SK-N-SH treated with all-trans-retinoic acid at 6 μM for 48 hours (cell line): ENCODE measurements around the gene PRRC2B.

Source experiments
- ATAC-seq: fragments of 200-7000 bp; cut with Tn5 transposase; 3 replicates; pipeline ENCODE4 v1.9.1; 2020; ENCODE audit warnings: mild to moderate bottlenecking, moderate library complexity
- ARNTL ChIP-seq: fragments of 450-650 bp; formaldehyde crosslinking; IDR thresholded peaks from 2 replicates; pipeline ENCODE4 v1.5.0; 2020; ENCODE audit warnings: low read depth, mild to moderate bottlenecking, moderate library complexity, borderline replicate concordance
- BACH2 ChIP-seq: fragments of 250-450 bp; sonication (Bioruptor Pico); IDR thresholded peaks from 2 replicates; pipeline ENCODE4 v1.9.0; 2021; ENCODE audit warnings: mild to moderate bottlenecking, borderline replicate concordance
- CSDC2 ChIP-seq: fragments of 250-450 bp; sonication (Bioruptor Pico); IDR thresholded peaks from 2 replicates; pipeline ENCODE4 v1.5.0; 2020; ENCODE audit warnings: mild to moderate bottlenecking, moderate library complexity
- ESRRG ChIP-seq: fragments of 250-450 bp; sonication (Bioruptor Pico); IDR thresholded peaks from 2 replicates; pipeline ENCODE4 v1.6.1; 2021; ENCODE audit warnings: mild to moderate bottlenecking
- GLIS3 ChIP-seq: fragments of 250-450 bp; sonication (Bioruptor Pico); IDR thresholded peaks from 2 replicates; pipeline ENCODE4 v1.5.0; 2020; ENCODE audit warnings: mild to moderate bottlenecking, moderate library complexity
- ISL1 ChIP-seq: fragments of 250-450 bp; sonication (Bioruptor Pico); IDR thresholded peaks from 2 replicates; pipeline ENCODE4 v2.1.2; 2022; ENCODE audit warnings: mild to moderate bottlenecking, moderate library complexity
- OSR1 ChIP-seq: fragments of 250-450 bp; sonication (Bioruptor Pico); IDR thresholded peaks from 2 replicates; pipeline ENCODE4 v1.8.0; 2022; ENCODE audit warnings: moderate library complexity, mild to moderate bottlenecking, inconsistent platforms
- PPARA ChIP-seq: fragments of 250-450 bp; sonication (Bioruptor Pico); IDR thresholded peaks from 2 replicates; pipeline ENCODE4 v1.5.0; 2020; ENCODE audit warnings: mild to moderate bottlenecking, borderline replicate concordance
- RARB ChIP-seq: fragments of 250-450 bp; sonication (Bioruptor Pico); IDR thresholded peaks from 2 replicates; pipeline ENCODE4 v1.8.0; 2021; ENCODE audit warnings: mild to moderate bottlenecking, moderate library complexity
- SNAI2 ChIP-seq: fragments of 250-450 bp; sonication (Bioruptor Pico); IDR thresholded peaks from 2 replicates; pipeline ENCODE4 v1.5.0; 2020; ENCODE audit warnings: mild to moderate bottlenecking, moderate library complexity
- TCF4 ChIP-seq: fragments of 250-450 bp; sonication (Bioruptor Pico); IDR thresholded peaks from 2 replicates; pipeline ENCODE4 v1.8.0; 2021; ENCODE audit warnings: mild to moderate bottlenecking, moderate library complexity, borderline replicate concordance
- ZC3H10 ChIP-seq: fragments of 250-450 bp; sonication (Bioruptor Pico); IDR thresholded peaks from 2 replicates; pipeline ENCODE4 v1.5.1; 2021; ENCODE audit warnings: mild to moderate bottlenecking, moderate library complexity
- ZFP3 ChIP-seq: fragments of 250-450 bp; sonication (Bioruptor Pico); IDR thresholded peaks from 2 replicates; pipeline ENCODE4 v1.5.0; 2020; ENCODE audit warnings: mild to moderate bottlenecking, moderate library complexity
- ZFP30 ChIP-seq: fragments of 450-650 bp; formaldehyde crosslinking; IDR thresholded peaks from 2 replicates; pipeline ENCODE4 v1.5.0; 2022; ENCODE audit warnings: mild to moderate bottlenecking, moderate library complexity
- ZNF70 ChIP-seq: fragments of 450-650 bp; formaldehyde crosslinking; IDR thresholded peaks from 2 replicates; pipeline ENCODE4 v1.5.0; 2020; ENCODE audit warnings: mild to moderate bottlenecking, moderate library complexity
- TF ChIP-seq, protein P1 (sequence below): fragments of 250-450 bp; sonication (Bioruptor Pico); IDR thresholded peaks from 2 replicates; pipeline ENCODE4 v1.5.1; 2021; ENCODE audit warnings: mild to moderate bottlenecking, moderate library complexity
- TF ChIP-seq, protein P2 (sequence below): fragments of 250-450 bp; sonication (Bioruptor Pico); IDR thresholded peaks from 2 replicates; pipeline ENCODE4 v1.8.0; 2021; ENCODE audit warnings: low read depth, mild to moderate bottlenecking, moderate library complexity, borderline replicate concordance
- TF ChIP-seq, protein P3 (sequence below): fragments of 250-450 bp; sonication (Bioruptor Pico); IDR thresholded peaks from 2 replicates; pipeline ENCODE4 v1.5.1; 2020; ENCODE audit warnings: low read depth, mild to moderate bottlenecking, moderate library complexity
- TF ChIP-seq, protein P4 (sequence below): fragments of 250-450 bp; sonication (Bioruptor Pico); IDR thresholded peaks from 2 replicates; pipeline ENCODE4 v1.8.0; 2020; ENCODE audit warnings: mild to moderate bottlenecking, moderate library complexity, borderline replicate concordance
- TF ChIP-seq, protein P5 (sequence below): fragments of 250-450 bp; sonication (Bioruptor Pico); IDR thresholded peaks from 2 replicates; pipeline ENCODE4 v1.5.0; 2020; ENCODE audit warnings: mild to moderate bottlenecking, moderate library complexity

The PRRC2B gene

DNA sequence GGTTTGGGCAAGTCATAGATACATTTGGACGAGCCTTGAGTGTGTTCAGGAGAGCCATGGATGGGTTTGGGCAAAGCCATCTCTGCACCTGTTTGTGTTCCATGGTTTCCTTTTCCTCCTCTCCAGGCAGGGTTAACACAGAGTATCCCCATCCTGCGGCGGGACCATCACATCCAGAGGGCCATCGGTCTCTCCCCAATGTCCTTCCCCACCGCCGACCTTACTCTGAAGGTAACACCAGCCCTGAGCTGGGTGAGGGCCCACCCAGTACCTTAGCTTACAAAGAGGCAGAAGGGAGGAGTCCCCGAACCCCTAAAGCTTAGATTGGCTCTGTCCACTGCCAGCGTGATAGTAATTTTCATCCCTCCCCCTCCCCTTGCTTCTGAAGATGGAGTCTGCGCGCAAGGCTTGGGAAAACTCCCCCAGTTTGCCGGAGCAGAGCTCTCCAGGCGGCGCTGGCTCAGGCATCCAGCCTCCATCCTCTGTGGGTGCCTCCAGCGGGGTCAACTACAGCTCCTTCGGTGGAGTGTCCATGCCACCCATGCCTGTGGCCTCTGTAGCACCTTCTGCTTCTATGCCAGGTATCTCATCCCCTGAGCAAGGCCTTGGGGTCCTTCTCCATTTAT lies 90.8 kb downstream of the PRRC2B start:
- no peak for TF ChIP-seq RARB (CRISPR knock-in tag)
- TF ChIP-seq, all 23 proteins: peak for 0
- ATAC-seq, result no peak

DNA sequence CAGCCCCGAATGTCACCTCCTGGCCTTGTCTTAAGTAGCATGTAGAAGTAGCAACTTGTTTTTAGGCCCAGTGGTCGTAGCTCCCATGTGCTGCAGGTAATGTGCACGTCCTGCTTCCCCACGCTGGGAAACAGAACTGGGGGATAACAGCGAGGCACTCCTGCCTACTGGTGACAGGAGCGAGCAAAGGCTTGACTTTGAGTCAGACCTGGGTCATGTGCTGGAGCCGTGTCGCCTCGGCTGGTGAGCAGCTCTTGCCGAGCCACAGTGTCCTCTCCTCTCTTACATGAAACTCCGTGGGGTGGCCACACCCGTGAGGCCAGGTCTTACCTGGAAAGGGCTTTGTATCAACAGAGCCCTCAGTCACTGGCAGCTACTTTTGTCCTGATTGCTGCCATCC lies 91.3 kb downstream of the PRRC2B start:
- no peak for ATAC-seq
- TF ChIP-seq OSR1 (CRISPR knock-in tag) (no peak), ISL1 (CRISPR knock-in tag) (no peak), ZFP3 (CRISPR knock-in tag) (no peak), GLIS3 (CRISPR knock-in tag) (no peak), RARB (CRISPR knock-in tag) (no peak), ZNF70 (CRISPR knock-in tag) (no peak), PPARA (CRISPR knock-in tag) (no peak), ZFP30 (no peak), SNAI2 (CRISPR knock-in tag) (no peak)
- TF ChIP-seq, protein P1, sequence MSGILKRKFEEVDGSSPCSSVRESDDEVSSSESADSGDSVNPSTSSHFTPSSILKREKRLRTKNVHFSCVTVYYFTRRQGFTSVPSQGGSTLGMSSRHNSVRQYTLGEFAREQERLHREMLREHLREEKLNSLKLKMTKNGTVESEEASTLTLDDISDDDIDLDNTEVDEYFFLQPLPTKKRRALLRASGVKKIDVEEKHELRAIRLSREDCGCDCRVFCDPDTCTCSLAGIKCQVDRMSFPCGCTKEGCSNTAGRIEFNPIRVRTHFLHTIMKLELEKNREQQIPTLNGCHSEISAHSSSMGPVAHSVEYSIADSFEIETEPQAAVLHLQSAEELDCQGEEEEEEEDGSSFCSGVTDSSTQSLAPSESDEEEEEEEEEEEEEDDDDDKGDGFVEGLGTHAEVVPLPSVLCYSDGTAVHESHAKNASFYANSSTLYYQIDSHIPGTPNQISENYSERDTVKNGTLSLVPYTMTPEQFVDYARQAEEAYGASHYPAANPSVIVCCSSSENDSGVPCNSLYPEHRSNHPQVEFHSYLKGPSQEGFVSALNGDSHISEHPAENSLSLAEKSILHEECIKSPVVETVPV (CRISPR knock-in tag), result no peak
- TF ChIP-seq, protein P2, sequence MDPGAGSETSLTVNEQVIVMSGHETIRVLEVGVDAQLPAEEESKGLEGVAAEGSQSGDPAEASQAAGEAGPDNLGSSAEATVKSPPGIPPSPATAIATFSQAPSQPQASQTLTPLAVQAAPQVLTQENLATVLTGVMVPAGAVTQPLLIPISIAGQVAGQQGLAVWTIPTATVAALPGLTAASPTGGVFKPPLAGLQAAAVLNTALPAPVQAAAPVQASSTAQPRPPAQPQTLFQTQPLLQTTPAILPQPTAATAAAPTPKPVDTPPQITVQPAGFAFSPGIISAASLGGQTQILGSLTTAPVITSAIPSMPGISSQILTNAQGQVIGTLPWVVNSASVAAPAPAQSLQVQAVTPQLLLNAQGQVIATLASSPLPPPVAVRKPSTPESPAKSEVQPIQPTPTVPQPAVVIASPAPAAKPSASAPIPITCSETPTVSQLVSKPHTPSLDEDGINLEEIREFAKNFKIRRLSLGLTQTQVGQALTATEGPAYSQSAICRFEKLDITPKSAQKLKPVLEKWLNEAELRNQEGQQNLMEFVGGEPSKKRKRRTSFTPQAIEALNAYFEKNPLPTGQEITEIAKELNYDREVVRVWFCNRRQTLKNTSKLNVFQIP (CRISPR knock-in tag), result no peak
- TF ChIP-seq, protein P3, sequence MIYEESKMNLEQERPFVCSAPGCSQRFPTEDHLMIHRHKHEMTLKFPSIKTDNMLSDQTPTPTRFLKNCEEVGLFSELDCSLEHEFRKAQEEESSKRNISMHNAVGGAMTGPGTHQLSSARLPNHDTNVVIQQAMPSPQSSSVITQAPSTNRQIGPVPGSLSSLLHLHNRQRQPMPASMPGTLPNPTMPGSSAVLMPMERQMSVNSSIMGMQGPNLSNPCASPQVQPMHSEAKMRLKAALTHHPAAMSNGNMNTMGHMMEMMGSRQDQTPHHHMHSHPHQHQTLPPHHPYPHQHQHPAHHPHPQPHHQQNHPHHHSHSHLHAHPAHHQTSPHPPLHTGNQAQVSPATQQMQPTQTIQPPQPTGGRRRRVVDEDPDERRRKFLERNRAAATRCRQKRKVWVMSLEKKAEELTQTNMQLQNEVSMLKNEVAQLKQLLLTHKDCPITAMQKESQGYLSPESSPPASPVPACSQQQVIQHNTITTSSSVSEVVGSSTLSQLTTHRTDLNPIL (CRISPR knock-in tag), result no peak
- TF ChIP-seq, protein P4, sequence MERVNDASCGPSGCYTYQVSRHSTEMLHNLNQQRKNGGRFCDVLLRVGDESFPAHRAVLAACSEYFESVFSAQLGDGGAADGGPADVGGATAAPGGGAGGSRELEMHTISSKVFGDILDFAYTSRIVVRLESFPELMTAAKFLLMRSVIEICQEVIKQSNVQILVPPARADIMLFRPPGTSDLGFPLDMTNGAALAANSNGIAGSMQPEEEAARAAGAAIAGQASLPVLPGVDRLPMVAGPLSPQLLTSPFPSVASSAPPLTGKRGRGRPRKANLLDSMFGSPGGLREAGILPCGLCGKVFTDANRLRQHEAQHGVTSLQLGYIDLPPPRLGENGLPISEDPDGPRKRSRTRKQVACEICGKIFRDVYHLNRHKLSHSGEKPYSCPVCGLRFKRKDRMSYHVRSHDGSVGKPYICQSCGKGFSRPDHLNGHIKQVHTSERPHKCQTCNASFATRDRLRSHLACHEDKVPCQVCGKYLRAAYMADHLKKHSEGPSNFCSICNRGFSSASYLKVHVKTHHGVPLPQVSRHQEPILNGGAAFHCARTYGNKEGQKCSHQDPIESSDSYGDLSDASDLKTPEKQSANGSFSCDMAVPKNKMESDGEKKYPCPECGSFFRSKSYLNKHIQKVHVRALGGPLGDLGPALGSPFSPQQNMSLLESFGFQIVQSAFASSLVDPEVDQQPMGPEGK, result no peak
- TF ChIP-seq, all 23 proteins: peak for 0

DNA sequence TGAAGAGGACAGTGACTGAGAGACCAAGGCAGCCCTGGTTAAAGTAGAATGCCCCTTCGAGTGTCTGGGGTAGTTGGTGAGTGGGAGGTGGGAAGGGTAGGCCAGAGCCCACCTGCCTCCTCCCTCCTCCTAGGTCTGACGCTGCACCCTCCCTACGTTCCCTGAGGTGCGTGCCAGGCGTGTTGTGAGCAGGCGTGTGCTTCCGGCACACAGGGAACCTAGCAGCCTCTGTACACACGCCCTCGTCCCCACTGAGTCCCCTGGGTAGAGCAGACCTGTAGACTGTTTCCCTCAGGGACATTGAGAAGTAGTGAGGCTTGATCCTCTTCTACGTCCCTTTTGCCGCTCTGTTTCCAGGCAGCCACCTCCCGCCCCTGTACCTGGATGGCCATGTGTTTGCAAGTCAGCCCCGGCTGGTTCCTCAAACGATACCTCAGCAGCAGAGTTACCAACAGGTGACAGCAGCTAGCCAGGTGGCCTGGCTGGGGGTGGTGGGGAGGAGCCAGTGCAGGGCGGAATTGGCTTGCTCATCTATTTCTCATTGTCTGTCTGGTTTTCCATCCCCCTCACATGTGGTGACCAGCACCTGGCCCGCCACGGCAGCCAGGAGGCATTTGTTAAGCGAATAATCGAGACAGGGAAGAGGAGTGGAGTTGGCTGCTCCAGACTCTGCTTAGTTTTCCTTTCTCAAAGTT lies 92.0 kb downstream of the PRRC2B start:
- ATAC-seq, result no peak
- no peak for TF ChIP-seq SNAI2 (CRISPR knock-in tag)
- TF ChIP-seq, protein P1 (CRISPR knock-in tag), result no peak
- no peak for TF ChIP-seq GLIS3 (CRISPR knock-in tag)
- TF ChIP-seq, protein P2 (CRISPR knock-in tag), result no peak
- TF ChIP-seq CSDC2 (CRISPR knock-in tag), result no peak
- TF ChIP-seq ESRRG, result no peak
- no peak for TF ChIP-seq BACH2
- TF ChIP-seq ZFP3 (CRISPR knock-in tag), result no peak
- TF ChIP-seq ISL1 (CRISPR knock-in tag), result no peak
- no peak for TF ChIP-seq ARNTL (CRISPR knock-in tag)
- TF ChIP-seq ZFP30, result no peak
- TF ChIP-seq ZC3H10 (CRISPR knock-in tag), result no peak
- TF ChIP-seq OSR1 (CRISPR knock-in tag), result no peak
- TF ChIP-seq, protein P5, sequence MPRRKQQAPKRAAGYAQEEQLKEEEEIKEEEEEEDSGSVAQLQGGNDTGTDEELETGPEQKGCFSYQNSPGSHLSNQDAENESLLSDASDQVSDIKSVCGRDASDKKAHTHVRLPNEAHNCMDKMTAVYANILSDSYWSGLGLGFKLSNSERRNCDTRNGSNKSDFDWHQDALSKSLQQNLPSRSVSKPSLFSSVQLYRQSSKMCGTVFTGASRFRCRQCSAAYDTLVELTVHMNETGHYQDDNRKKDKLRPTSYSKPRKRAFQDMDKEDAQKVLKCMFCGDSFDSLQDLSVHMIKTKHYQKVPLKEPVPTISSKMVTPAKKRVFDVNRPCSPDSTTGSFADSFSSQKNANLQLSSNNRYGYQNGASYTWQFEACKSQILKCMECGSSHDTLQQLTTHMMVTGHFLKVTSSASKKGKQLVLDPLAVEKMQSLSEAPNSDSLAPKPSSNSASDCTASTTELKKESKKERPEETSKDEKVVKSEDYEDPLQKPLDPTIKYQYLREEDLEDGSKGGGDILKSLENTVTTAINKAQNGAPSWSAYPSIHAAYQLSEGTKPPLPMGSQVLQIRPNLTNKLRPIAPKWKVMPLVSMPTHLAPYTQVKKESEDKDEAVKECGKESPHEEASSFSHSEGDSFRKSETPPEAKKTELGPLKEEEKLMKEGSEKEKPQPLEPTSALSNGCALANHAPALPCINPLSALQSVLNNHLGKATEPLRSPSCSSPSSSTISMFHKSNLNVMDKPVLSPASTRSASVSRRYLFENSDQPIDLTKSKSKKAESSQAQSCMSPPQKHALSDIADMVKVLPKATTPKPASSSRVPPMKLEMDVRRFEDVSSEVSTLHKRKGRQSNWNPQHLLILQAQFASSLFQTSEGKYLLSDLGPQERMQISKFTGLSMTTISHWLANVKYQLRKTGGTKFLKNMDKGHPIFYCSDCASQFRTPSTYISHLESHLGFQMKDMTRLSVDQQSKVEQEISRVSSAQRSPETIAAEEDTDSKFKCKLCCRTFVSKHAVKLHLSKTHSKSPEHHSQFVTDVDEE, result no peak
- no peak for TF ChIP-seq TCF4
- no peak for TF ChIP-seq ZNF70 (CRISPR knock-in tag)
